GM19240 (cell line): ENCODE measurements around the gene HBQ1.
"Not testable (repeated sequence)": the region's sequence is repeated elsewhere in the genome, so short reads cannot be mapped to it uniquely, and the experiment has no call there.

Source experiments
- DNase-seq: peaks from one replicate; pipeline ENCODE4 v3.0.0; 2011; ENCODE audit warnings: low spot score; ENCODE audit not compliant: insufficient read length

The HBQ1 gene

DNA sequence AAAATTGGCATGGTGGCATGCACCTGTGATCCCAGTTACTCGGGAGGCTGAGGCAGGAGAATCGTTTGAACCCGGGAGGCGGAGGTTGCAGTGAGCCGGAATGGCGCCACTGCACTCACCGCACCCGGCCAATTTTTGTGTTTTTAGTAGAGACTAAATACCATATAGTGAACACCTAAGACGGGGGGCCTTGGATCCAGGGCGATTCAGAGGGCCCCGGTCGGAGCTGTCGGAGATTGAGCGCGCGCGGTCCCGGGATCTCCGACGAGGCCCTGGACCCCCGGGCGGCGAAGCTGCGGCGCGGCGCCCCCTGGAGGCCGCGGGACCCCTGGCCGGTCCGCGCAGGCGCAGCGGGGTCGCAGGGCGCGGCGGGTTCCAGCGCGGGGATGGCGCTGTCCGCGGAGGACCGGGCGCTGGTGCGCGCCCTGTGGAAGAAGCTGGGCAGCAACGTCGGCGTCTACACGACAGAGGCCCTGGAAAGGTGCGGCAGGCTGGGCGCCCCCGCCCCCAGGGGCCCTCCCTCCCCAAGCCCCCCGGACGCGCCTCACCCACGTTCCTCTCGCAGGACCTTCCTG, at the start of gene HBQ1:
Gene HBQ1, plus strand, starts transcription at position 359 of the 575 bp plus-strand sequence. Its CDS starts 28 bp downstream, at position 387.
- DNase-seq = no peak

DNA sequence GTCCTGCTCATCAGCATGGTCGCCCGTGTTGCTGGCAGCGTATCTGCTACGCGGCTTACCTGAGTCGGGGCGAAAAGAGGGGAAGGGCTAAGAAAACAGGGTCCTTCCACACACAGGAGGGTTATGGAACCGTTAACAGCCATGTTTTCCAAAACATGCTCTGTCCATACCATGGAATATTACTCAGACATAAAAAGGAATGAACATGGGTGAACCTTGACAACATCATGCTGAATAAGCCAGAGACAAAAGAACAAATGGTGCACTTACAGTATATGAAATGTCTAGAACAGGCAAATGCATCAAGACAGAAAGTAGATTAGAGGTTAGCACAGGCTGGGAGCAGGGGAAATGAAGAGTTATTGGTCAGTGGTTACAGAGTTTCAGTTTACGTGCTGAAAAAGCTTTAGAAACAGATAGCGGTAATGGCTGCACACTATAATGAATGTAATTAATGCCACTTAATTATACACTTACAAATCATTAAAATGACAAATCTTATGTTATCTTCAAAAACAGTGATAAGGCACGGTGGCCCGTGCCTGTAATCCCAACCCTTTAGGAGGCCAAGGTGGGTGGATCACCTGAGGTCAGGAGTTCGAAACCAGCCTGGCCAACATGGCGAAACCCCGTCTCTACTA, 49.6 kb upstream of the HBQ1 start:
- DNase-seq = no peak

DNA sequence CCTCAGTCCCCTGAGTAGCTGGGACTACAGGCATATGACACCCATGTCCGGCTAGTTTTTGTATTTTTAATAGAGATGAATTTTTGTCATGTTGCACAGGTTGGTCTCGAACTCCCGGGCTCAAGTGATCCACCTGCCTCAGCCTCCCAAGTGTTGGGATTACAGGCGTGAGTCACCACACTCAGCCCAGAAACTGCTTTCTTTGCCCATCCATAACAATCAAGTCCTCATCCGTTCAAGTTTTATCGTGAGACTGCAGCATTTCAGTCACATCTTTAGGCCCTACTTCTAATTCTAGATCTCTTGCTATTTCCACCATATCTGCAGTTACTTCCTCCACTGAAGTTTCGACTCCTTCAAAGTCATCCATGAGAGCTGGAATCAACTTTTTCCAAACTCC, 48.1 kb upstream of the HBQ1 start:
- no peak for DNase-seq

DNA sequence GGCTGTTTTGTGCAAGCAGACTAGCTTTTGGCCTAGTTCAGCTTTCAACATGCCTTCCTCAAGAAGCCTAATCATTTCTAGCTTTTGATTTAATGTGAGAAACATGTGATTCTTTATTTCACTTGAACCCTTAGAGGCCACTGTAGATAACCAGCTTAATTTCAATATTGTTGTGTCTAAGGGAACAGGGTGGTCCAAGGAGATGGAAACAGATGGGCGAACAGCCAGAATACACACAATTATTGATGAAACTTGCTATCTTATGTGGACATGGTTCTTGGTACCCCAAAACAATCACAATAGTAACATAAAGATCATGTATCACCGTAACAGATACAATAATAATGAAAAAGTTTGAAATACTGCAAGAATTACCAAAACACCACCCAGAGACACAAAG, 46.5 kb upstream of the HBQ1 start:
- DNase-seq = no peak

DNA sequence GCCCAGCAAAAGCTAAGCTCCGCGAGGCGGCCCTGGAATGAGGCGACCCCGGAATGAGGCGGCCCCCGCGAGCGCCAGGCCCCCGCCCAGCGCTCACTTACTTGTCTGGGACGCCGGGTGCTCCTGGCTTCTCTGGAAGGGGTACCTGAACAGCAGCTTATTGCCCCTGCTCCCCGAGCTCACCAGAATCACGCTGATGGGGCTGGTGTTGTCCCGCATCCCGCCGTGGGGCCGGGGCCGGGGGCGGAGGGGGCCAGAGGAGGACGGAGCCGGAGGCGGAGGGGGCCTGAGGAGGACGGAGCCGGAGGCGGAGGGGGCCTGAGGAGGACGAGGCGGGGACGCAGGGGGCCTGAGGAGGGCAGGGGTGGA, 42.2 kb upstream of the HBQ1 start:
- DNase-seq = no peak

DNA sequence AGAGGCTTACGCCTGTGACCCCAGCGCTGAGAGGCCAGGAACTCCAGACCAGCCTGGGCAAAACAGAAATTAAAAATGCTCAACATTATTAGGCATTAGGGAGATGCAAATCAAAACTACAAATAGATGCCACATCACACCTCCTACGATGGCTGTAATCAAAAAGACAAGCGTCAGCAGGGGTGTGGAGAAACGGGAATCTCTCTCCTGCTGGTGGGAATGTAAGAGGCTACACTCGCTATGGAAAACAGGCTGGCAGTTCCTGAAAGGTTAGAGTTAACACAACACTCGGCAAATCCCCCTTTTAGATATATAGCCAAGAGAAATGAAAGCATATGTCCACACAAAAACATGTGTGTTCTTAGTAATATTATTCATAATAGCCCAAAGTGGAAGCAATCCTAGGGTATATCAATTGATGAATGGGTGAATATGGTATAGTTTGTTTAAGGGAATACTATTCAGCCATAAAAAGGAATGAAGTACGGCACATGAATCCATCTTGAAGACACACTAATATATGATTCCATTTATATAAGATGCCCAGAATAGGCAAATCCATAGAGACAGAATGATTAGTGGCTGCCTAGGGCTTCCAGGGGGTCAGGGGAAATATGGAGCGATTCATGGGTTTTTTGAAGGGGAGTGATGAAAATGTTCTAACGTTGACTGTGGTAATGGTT, 39.9 kb upstream of the HBQ1 start:
- DNase-seq = no peak

DNA sequence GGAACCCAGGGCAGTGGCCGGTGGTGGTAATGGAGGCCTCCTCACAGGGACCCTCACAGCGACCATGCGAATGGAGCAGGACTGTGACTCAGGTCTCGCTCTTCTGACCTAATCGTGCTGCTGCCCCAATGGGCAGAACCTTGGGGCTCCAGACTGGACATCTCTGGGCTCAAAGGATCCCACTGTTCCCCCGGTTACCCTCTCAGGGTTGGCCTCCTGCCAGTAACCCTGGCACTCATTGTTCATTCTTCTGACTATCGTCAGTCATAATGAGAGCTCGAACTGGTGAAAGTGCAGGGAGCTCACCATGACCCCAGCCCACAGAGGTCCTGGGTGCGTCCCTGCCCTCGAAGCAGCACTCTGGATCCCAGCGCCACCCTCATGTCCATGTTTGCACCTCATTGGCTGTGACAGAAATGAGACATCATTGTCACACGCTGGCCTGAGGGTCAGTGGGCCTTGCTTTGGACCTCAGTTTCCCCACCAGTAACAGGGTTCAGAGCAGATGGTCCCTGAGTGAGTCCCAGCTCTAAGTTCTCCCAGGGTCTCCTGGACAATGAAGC, 37.8 kb upstream of the HBQ1 start:
- no peak for DNase-seq

DNA sequence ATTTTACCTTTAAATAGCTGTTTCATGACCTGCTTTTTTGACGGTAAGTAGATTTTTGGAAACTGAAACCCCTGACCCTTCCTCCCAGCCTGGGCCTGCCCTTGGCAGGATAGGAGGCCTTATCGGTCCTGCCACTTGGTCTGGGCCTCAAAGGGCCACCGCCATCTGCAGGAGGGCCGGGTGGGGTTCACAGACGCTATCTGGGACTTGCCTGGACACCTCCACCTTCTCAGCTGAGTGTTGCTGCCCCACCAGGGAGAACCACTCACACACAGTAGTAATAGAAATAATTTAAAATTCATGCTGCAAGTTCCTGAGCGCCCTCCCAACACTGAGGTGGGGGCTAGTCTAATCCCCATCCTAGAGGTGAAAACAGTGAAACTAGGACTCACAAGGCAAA, 37.2 kb upstream of the HBQ1 start:
- no peak for DNase-seq

DNA sequence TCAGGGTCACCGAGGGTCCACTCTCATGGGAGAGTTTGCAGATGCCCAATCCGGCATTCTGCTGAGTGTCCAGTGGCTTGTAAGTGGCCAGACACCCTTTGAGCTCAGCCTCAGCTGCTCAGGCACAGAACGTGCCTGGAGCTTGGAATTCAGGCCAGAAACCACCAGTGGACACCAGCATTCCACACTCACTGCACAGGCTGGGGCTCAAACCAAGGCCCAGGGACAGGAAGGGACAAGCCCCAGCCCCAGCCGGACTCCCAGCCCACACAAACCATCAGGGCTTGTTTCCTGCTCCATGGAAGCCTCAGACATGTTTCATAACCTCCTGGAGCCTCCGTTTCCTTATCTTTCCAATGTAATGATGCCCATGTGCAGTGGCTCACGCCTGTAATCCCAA, 36.8 kb upstream of the HBQ1 start:
- no peak for DNase-seq

DNA sequence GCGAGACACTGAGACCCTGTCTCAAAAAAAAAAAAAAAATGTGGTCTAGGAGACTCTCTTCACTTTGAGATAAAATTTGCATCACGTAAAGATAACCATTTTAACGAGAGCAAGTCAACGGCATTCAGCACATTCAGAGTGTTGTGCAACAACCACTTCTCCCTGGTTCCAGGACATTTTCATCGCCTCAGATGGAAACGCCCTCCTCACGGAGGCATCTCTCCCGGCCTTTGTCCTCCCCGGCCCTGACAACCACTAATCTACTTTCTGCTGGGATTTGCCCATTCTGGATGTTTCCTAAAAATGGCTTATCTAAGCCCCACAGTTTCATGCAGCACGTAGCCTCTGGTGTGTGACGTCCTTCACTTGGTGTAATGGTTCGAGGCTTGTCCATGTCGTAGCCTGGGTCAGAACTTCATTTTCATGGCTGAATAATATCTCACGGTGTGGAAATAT, 35.4 kb upstream of the HBQ1 start:
- DNase-seq = no peak

DNA sequence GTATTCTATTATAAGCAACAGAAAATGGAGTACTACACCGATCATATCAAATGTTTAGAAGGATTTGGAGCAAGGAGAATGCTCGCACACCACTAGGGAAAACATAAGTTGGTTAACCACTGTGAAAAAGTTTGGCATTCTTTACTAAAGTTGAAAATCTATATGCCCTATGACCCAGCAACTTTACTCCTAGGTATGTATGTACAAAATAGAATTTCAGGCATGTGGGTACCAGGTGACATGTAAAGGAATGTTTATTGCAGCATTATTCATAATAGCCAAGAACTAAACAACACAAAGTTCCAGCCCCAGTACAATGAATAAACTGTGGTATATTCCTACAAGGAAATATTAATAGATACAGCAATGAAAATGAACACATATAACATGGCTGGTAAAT, 33.6 kb upstream of the HBQ1 start:
- DNase-seq = no peak

DNA sequence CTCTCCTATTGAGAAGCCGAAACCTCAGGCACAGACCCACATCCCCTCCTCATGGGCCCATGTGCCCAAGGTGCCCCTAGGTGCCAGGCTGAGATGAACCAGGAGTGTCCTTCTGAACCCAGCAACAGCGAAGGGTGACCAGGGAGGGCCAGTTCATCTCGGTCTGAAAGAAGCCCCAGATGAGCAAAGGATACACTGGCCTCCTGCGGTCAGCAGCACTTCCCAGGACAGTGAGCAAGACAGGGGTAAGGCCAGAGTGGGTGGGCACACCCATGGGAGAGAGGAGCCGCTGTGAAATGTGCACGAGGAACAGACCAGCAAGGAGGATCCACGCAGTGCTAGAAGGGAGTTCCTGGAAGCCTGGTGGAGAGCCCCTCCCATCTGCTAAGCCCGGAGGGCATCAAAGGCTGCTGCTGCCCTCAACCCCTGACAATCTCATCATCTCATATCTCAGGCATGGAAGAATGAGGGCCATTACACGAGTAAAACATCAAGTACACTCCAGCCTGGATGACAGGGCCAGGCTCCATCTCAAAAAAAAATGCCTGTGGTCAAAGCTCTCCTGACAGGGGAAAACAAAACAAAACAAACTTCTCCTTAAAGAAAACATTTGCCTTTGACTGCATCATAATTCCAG, 31.1 kb upstream of the HBQ1 start:
- DNase-seq = no peak

DNA sequence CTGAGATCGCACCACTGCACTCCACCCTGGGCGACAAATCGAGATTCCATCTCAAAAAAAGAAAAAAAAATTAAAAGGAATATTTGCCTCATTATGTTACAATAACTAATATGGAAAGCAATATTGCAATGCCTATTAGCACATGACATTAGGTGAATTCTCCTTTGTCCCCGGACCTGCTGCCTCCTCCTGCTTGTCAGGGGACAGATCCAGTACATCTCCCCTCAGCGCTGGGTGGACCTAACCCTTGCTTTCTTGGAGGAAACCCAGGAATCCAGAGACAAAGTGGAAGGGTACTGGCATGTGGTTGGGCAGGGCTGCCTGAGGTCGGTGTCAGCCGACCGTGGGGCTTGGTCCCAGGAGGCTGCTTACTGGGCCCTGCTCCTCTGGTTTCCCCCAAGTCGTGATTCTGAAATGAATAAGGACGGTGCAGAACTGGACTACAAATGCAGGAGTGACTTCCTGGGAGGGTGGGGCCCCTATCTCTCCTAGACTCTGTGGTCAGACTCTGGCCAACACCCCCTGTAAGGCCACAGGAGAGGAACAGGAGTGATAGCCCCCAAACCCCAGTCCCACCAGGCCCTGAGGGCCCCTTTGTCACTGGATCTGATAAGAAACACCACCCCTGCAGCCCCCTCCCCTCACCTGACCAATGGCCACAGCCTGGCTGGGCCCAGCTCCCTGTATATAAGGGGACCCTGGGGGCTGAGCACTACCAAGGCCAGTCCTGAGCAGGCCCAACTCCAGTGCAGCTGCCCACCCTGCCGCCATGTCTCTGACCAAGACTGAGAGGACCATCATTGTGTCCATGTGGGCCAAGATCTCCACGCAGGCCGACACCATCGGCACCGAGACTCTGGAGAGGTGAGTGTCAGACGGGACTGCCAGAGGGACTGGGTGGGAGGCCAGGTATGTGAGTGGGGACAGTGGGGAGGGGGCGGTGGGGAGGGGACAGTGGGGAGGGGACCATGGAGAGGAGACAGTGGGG, 27.8 kb upstream of the HBQ1 start, which contains the start of gene HBZ:
Gene HBZ, plus strand, starts transcription at position 504 of the 988 bp plus-strand sequence. Its CDS starts 266 bp downstream, at position 770.
- no peak for DNase-seq

DNA sequence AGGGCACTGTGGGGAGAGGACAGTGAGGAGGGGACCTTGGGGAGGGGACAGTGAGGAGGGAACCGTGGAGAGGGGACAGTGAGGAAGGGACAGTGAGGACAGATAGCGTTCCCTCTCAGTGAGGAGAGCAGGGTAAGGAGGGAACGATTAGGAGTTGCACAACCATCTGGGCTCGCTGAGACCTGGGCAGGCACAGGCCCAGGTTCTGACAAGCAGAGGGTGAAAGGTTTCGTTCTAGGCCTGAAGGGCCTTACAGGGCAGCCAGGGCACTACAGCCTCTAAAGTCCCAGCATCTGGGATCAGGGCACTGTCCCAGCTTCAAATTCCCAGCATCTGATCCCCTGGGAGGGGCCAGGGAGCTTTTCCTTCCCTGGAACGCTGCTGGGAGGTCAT, 27.1 kb upstream of the HBQ1 start:
- DNase-seq = not testable (repeated sequence)

DNA sequence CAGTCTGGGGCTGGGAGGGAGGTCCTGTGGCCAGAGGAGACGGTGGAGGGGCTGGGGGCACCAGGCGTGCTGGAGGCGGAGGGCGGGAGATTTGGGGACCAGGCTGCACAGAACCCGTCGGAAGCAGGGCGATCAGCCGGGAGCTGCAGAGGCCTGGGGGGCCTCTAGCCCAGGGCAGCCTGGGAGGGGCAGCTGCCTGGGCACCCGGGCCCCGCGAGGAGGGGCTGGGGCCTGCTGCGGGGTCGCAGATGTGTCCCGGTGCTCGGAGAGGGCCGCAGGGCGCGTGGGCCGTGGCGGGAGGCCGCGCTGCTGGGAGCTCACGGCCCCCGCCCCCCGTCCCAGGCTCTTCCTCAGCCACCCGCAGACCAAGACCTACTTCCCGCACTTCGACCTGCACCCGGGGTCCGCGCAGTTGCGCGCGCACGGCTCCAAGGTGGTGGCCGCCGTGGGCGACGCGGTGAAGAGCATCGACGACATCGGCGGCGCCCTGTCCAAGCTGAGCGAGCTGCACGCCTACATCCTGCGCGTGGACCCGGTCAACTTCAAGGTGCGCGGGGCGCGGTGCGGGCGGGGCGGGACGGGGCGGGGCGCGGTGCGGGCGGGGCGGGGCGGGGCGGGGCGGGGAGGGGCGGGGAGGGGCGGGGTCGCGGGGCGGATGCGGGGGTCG, 26.6 kb upstream of the HBQ1 start:
- DNase-seq = not testable (repeated sequence)

DNA sequence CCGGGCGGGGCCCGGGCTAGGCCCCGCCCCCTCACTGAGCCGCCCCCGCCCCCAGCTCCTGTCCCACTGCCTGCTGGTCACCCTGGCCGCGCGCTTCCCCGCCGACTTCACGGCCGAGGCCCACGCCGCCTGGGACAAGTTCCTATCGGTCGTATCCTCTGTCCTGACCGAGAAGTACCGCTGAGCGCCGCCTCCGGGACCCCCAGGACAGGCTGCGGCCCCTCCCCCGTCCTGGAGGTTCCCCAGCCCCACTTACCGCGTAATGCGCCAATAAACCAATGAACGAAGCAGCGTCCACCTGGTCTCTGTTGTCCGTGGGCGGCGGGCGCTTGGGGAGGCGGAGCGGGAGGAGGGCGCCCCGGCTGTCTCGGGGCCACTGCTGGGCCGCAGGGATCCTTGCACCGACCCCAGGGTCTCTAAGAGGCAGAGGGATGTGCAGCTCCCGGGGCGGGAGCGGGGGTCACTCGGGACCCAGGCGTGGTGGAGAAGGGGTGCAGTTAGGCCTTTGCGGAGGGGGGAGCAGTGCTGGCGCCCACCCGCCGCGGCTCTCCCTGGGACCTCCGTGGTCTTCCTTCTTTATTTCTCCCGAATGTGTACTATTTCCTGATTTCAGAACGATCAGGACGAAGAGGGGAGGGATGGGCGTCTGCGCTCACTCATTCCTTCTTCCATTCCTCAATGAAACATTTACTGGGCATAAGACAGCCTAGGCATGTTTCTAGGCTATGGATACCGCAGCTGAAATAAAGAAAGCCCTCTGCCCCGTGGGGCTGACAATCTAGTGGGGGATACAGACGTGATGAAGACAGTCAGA, 25.8 kb upstream of the HBQ1 start:
- no peak for DNase-seq

DNA sequence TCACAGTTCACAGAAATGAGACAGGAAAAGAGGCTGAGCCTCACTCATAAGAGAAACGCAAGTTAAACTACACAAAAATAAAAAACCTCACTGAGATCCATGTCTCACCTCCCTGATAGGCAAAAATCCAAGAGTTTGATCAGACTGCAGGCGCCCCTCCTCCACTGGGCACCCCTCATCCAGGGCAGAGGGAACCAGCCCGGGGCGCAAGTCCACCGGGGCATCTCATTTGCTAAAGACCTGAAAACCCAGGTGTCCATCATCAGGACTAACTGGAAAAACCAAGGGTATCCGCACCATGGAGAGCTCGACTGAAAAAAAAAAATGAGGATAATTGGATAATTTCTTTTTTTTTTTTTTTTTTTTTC, 25.2 kb upstream of the HBQ1 start:
- DNase-seq = no peak

DNA sequence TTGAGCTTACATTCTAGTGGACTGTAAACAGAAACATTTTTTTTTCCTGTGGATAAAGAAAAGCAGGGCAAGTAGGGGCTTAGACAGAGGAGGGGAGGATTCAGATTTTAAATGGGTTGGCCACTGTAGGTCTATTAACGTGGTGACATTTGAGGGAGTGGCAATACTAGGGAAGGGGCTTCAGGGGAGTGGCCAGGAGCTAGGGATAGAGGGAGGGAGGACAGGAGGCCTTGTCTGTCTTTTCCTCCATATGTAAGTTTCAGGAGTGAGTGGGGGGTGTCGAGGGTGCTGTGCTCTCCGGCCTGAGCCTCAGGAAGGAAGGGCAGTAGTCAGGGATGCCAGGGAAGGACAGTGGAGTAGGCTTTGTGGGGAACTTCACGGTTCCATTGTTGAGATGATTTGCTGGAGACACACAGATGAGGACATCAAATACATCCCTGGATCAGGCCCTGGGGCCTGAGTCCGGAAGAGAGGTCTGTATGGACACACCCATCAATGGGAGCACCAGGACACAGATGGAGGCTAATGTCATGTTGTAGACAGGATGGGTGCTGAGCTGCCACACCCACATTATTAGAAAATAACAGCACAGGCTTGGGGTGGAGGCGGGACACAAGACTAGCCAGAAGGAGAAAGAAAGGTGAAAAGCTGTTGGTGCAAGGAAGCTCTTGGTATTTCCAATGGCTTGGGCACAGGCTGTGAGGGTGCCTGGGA, 21.0 kb upstream of the HBQ1 start:
- no peak for DNase-seq

DNA sequence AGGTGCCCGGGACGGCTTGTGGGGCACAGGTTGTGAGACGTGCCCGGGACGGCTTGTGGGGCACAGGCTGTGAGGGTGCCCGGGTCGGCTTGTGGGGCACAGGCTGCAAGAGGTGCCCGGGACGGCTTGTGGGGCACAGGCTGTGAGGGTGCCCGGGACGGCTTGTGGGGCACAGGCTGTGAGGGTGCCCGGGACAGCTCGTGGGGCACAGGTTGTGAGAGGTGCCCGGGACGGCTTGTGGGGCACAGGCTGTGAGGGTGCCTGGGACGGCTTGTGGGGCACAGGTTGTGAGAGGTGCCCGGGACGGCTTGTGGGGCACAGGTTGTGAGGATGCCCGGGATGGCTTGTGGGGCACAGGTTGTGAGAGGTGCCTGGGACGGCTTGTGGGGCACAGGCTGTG, 20.0 kb upstream of the HBQ1 start:
- not testable (repeated sequence) for DNase-seq
